H1 (cell line): ENCODE measurements around the gene TTC23. TPM values are rescaled to one million over a fixed set of nuclear protein-coding genes. Genes with fewer than 3 reads are reported as not detected.

Experiments used
- CTCF ChIA-PET: fragments of 300-600 bp; sonication (Branson Sonifier 250); formaldehyde crosslinking; loops from one replicate; lab custom pipeline; 2021; ENCODE audit not compliant: partially characterized antibody; lab: Charles Lee
- POLR2A ChIA-PET: fragments of 300-600 bp; sonication (Branson Sonifier 250); formaldehyde crosslinking; loops from one replicate; lab custom pipeline; 2021; ENCODE audit warnings: inconsistent platforms; ENCODE audit not compliant: partially characterized antibody; lab: Charles Lee
- DNase-seq, 2 experiments: peaks; one replicate each; pipeline versions ENCODE4 v3.0.0 to v3.0.0-alpha.2; 2010 to 2022; ENCODE audit warnings: low spot score in 2 of 2, low read depth in 1 of 2, mixed read lengths in 1 of 2
- FAIRE-seq: peaks from 2 replicates; lab custom pipeline; 2011; peaks lifted over from hg19 to GRCh38; lab: Jason Lieb, UNC
- H2AFZ ChIP-seq: 2 replicates; pipeline ENCODE4 v1.8.1; 2012; ENCODE audit warnings: low read length, inconsistent platforms
- H2AK5ac ChIP-seq: 2 replicates; pipeline ENCODE4 v1.6.1; 2013; ENCODE audit warnings: low read depth, low read length
- H2BK120ac ChIP-seq: replicated peaks from 2 replicates; pipeline ENCODE3; 2013; ENCODE audit warnings: low read depth, low read length, inconsistent platforms
- H2BK12ac ChIP-seq: 2 replicates; pipeline ENCODE4 v1.6.1; 2013; ENCODE audit warnings: low read depth, low read length
- H2BK15ac ChIP-seq: 2 replicates; pipeline ENCODE4 v1.6.1; 2013; ENCODE audit warnings: low read length
- H2BK20ac ChIP-seq: 2 replicates; pipeline ENCODE4 v1.6.1; 2013; ENCODE audit warnings: low read length
- H2BK5ac ChIP-seq: 2 replicates; pipeline ENCODE4 v1.6.1; 2013; ENCODE audit warnings: low read depth, low read length
- H3K14ac ChIP-seq: 2 replicates; pipeline ENCODE4 v1.6.1; 2013; ENCODE audit warnings: inconsistent platforms; ENCODE audit not compliant: insufficient read length
- H3K18ac ChIP-seq: 2 replicates; pipeline ENCODE4 v1.6.1; 2013; ENCODE audit warnings: low read length; ENCODE audit errors: extremely low read depth
- H3K23ac ChIP-seq: 2 replicates; pipeline ENCODE4 v1.6.1; 2013; ENCODE audit warnings: inconsistent platforms; ENCODE audit not compliant: insufficient read length
- H3K23me2 ChIP-seq: 2 replicates; pipeline ENCODE4 v1.6.1; 2013; ENCODE audit warnings: low read depth, low read length
- H3K27ac ChIP-seq: 2 replicates; pipeline ENCODE4 v1.6.1; 2011; ENCODE audit warnings: low read depth, low read length, inconsistent platforms
- H3K27me3 ChIP-seq, 4 experiments: replicated peaks in 1 of 4; 1 replicate in 1 of 4; 2 replicates in 3 of 4; pipeline versions ENCODE4 v1.6.1 to v1.8.1; 2011 to 2013; ENCODE audit warnings: low read length in 3 of 4, mild to moderate bottlenecking in 3 of 4, inconsistent platforms in 2 of 4, mixed read lengths in 2 of 4, moderate library complexity in 1 of 4; ENCODE audit not compliant: control insufficient read depth in 3 of 4, insufficient read depth in 3 of 4; ENCODE audit errors: extremely low read depth in 1 of 4
- H3K36me3 ChIP-seq, 4 experiments: 2 replicates each; pipeline versions ENCODE4 v1.6.1 to v1.8.1; 2011 to 2013; ENCODE audit warnings: mild to moderate bottlenecking in 4 of 4, low read length in 3 of 4, moderate library complexity in 2 of 4, control low read depth in 1 of 4, inconsistent platforms in 1 of 4; ENCODE audit not compliant: insufficient read depth in 4 of 4, control insufficient read depth in 2 of 4
- H3K4ac ChIP-seq: replicated peaks from 2 replicates; pipeline ENCODE3; 2013; ENCODE audit warnings: low read length, low read depth, mixed read lengths, inconsistent platforms; ENCODE audit not compliant: insufficient read length
- H3K4me1 ChIP-seq, 4 experiments: replicated peaks in 1 of 4; 1 replicate in 1 of 4; 2 replicates in 3 of 4; pipeline versions ENCODE4 v1.6.1 to v1.8.1; 2011 to 2013; ENCODE audit warnings: low read length in 3 of 4, inconsistent platforms in 2 of 4, mixed read lengths in 1 of 4; ENCODE audit not compliant: insufficient read depth in 4 of 4, control insufficient read depth in 3 of 4
- H3K4me2 ChIP-seq, 2 experiments: 2 replicates each; pipeline versions ENCODE4 v1.6.1 to v1.8.1; 2011 to 2013; ENCODE audit warnings: low read depth in 2 of 2, low read length in 2 of 2, control low read depth in 1 of 2, inconsistent platforms in 1 of 2, mild to moderate bottlenecking in 1 of 2; ENCODE audit not compliant: insufficient read depth in 1 of 2
- H3K4me3 ChIP-seq, 4 experiments: fragments of 200-600, 300-600 bp in 1 of 4; sonication (generic), shearing (Covaris generic), sonication (Bioruptor Twin) in 1 of 4; 2 replicates each; pipeline versions ENCODE4 v1.5.1 to v1.8.1; 2011 to 2016; ENCODE audit warnings: low read length in 4 of 4, low read depth in 3 of 4, control low read depth in 2 of 4, inconsistent platforms in 2 of 4, mild to moderate bottlenecking in 2 of 4, mixed read lengths in 1 of 4, moderate library complexity in 1 of 4; ENCODE audit not compliant: insufficient read depth in 2 of 4; ENCODE audit errors: extremely low read depth in 1 of 4
- H3K56ac ChIP-seq: replicated peaks from 2 replicates; pipeline ENCODE3; 2013; ENCODE audit warnings: low read depth, mild to moderate bottlenecking, mixed read lengths, low read length, inconsistent platforms; ENCODE audit not compliant: insufficient read length
- H3K79me1 ChIP-seq: 2 replicates; pipeline ENCODE4 v1.6.1; 2013; ENCODE audit warnings: low read depth, low read length, control low read depth
- H3K79me2 ChIP-seq, 2 experiments: 2 replicates each; pipeline versions ENCODE4 v1.6.1 to v1.8.1; 2012 to 2013; ENCODE audit warnings: low read length in 2 of 2, mild to moderate bottlenecking in 2 of 2, inconsistent platforms in 1 of 2; ENCODE audit not compliant: insufficient read depth in 2 of 2, control insufficient read depth in 1 of 2
- H3K9ac ChIP-seq, 4 experiments: replicated peaks in 1 of 4; 1 replicate in 1 of 4; 2 replicates in 3 of 4; pipeline versions ENCODE4 v1.6.1 to v1.8.1; 2011 to 2013; ENCODE audit warnings: low read depth in 3 of 4, low read length in 3 of 4, control low read depth in 2 of 4, mild to moderate bottlenecking in 2 of 4, moderate library complexity in 2 of 4, inconsistent platforms in 1 of 4; ENCODE audit errors: extremely low read depth in 1 of 4
- H3K9me3 ChIP-seq, 2 experiments: 2 replicates each; pipeline versions ENCODE4 v1.6.1 to v1.8.1; 2012 to 2013; ENCODE audit warnings: mild to moderate bottlenecking in 2 of 2, moderate library complexity in 2 of 2, control low read depth in 1 of 2, inconsistent platforms in 1 of 2, low read depth in 1 of 2, low read length in 1 of 2, mixed read lengths in 1 of 2; ENCODE audit not compliant: insufficient read depth in 2 of 2
- H4K20me1 ChIP-seq, 2 experiments: replicated peaks in 1 of 2; 2 replicates each; pipeline versions ENCODE3 to v1.8.1; 2011 to 2013; ENCODE audit warnings: inconsistent platforms in 2 of 2, low read length in 2 of 2, mild to moderate bottlenecking in 1 of 2; ENCODE audit not compliant: insufficient read depth in 2 of 2, control insufficient read depth in 1 of 2
- H4K5ac ChIP-seq: 2 replicates; pipeline ENCODE4 v1.6.1; 2013; ENCODE audit warnings: low read length, low read depth, mixed read lengths, inconsistent platforms; ENCODE audit not compliant: insufficient read length
- H4K8ac ChIP-seq: 2 replicates; pipeline ENCODE4 v1.8.0; 2013; ENCODE audit warnings: mild to moderate bottlenecking, moderate library complexity, low read length, inconsistent platforms; ENCODE audit not compliant: insufficient read depth; ENCODE audit errors: extremely low read depth
- H4K91ac ChIP-seq: replicated peaks from 2 replicates; pipeline ENCODE3; 2013; ENCODE audit warnings: low read length, mixed read lengths, inconsistent platforms; ENCODE audit not compliant: insufficient read length
- RAD21 ChIP-seq, 2 experiments: IDR thresholded peaks in 1 of 2; conservative IDR thresholded peaks in 1 of 2; 2 replicates each; pipeline ENCODE4 v1.6.1; 2011; ENCODE audit warnings: low read depth in 2 of 2, low read length in 2 of 2, improper control_type of control experiment in 1 of 2, inconsistent platforms in 1 of 2, mild to moderate bottlenecking in 1 of 2, moderate library complexity in 1 of 2
- SAP30 ChIP-seq: fragments of 300-600 bp; sonication (generic); IDR thresholded peaks from 2 replicates; pipeline ENCODE4 v1.7.1; 2012; ENCODE audit warnings: low read length, moderate library complexity, mild to moderate bottlenecking, inconsistent platforms; ENCODE audit not compliant: insufficient read depth, insufficient replicate concordance
- WGBS, 2 experiments: shearing (Covaris generic) in 1 of 2; methylation state at CpG; one replicate each; pipeline versions ENCODE4 v1.1.6 to v1.1.7; 2013 to 2015; ENCODE audit warnings: low lambda C conversion rate in 2 of 2, mixed read lengths in 2 of 2, inconsistent platforms in 1 of 2, low coverage in 1 of 2, missing lambda C conversion rate in 1 of 2; ENCODE audit not compliant: insufficient replicate concordance in 2 of 2, insufficient coverage in 1 of 2, insufficient read length in 1 of 2; ENCODE audit errors: extremely low coverage in 1 of 2, missing lambda C conversion rate in 1 of 2; 5-methylcytosine and 5-hydroxymethylcytosine counted together
- polyA plus RNA-seq, 7 experiments: library from polyadenylated mRNA; depleted of rRNA in 3 of 7; stranded (reverse) in 5 of 7; unstranded in 2 of 7; fragments of >200 nt in 5 of 7; fragments of 200-250 nt in 2 of 7; gene quantifications; 1 replicate in 5 of 7; 2 replicates in 1 of 7; 4 replicates in 1 of 7; pipeline versions ENCODE4 v1.2.1 to v1.2.3, GENCODE V29; 2011 to 2013; ENCODE audit warnings: missing spikeins in 2 of 7, mixed read lengths in 2 of 7
- total RNA-seq: library from RNA; stranded (reverse); fragmentation: NEBNext Ultra II Directional; extraction: Animal tissue kit (Norgen Biotek cat#: 25700); gene quantifications from 2 replicates; pipeline ENCODE4 v1.2.1, GENCODE V29; 2021
- TF ChIP-seq, protein P1 (sequence below): IDR thresholded peaks from 2 replicates; pipeline ENCODE4 v1.6.1; 2012; ENCODE audit warnings: inconsistent platforms

Gene TTC23
- total and polyA plus RNA-seq, 2 of the 8 experiments (the other 6 are each of a cell fraction or from before 2014, with no cell fraction given), result 4.8 to 23.0 TPM

DNA sequence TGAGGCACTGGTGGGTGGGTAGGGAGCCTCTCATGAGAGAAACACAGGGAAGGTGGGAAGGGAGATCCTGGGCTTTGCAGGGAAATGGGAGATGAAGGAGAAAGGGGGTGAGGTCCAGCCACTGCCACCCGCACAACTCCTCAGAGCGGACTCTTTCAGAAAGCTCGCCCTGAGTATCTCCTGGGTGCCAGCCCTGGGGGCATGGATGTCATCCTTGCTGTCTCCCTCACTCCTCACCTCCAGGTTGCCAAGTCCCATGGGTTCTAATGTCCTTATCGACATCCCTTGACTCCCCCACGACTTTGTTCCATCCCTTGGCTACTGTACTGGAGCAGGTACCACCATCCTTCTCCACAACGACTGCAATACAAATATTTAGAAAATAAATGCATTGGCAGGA lies 103.6 kb downstream of the TTC23 start:
- no peaks in the 10 kb centered on the region for H4K20me1 ChIP-seq
- POLR2A ChIA-PET, result no interaction called here

More for the DNA sequence above, 103.6 kb downstream of the TTC23 start:
- FAIRE-seq, result no peak
- H2BK20ac ChIP-seq, result no peak overlapping the region
- no peak overlapping the region for H3K4me3 ChIP-seq
- TF ChIP-seq, protein P1, sequence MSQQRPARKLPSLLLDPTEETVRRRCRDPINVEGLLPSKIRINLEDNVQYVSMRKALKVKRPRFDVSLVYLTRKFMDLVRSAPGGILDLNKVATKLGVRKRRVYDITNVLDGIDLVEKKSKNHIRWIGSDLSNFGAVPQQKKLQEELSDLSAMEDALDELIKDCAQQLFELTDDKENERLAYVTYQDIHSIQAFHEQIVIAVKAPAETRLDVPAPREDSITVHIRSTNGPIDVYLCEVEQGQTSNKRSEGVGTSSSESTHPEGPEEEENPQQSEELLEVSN, result no peak
- TF ChIP-seq RAD21 (IDR thresholded peaks at IDR 0.05 in 1 of 2, conservative IDR thresholded peaks at IDR 0.05 in 1 of 2; ENCODE audit: low read depth in 2 of 2, low read length in 2 of 2) (no peak), SAP30 (no peak)
- no peaks in the 10 kb centered on the region for H3K36me3 ChIP-seq
- no peak overlapping the region for H2AK5ac ChIP-seq
- no peak overlapping the region for H4K8ac ChIP-seq
- no peak overlapping the region for H3K27ac ChIP-seq
- H3K4me2 ChIP-seq, result no peak overlapping the region
- no peak for DNase-seq
- no peaks in the 10 kb centered on the region for H3K9me3 ChIP-seq
- no peak overlapping the region for H2BK15ac ChIP-seq
- H4K91ac ChIP-seq, result no peak overlapping the region
- no peaks in the 10 kb centered on the region for H3K27me3 ChIP-seq
- WGBS, 2 experiments, result 96% methylated on average over 3 of the region's 6 CpGs; no CpG with 5 or more reads in 1 of the 2 experiments
- no peaks in the 10 kb centered on the region for H3K23me2 ChIP-seq
- CTCF ChIA-PET, result interaction anchor here (1.2 to 1.4 kb wide), 3 partner anchors 11 to 45 kb away, joined by 3 read pairs; no protein-coding TSS in a partner anchor
- H3K79me2 ChIP-seq, result no peaks in the 10 kb centered on the region
- H4K5ac ChIP-seq, result no peak overlapping the region
- no peak overlapping the region for H3K23ac ChIP-seq
- H3K9ac ChIP-seq, result no peak overlapping the region
- no peak overlapping the region for H2BK120ac ChIP-seq
- no peak overlapping the region for H2AFZ ChIP-seq
- H3K4ac ChIP-seq, result no peak overlapping the region
- no peak overlapping the region for H2BK12ac ChIP-seq
- H3K14ac ChIP-seq, result no peak overlapping the region
- no peak overlapping the region for H3K56ac ChIP-seq
- peaks cover 5 to 20% (median 17%) of the 10 kb centered on the region in 4 experiments for H3K4me1 ChIP-seq
- H3K79me1 ChIP-seq, result no peaks in the 10 kb centered on the region
- H2BK5ac ChIP-seq, result no peak overlapping the region
- H3K18ac ChIP-seq, result no peak overlapping the region
